Measurements from ENCODE around the gene JPT2. TPM values are rescaled to one million over a fixed set of nuclear protein-coding genes. Genes with fewer than 3 reads are reported as not detected.

JPT2 gene
- total and polyA plus RNA-seq, 5 experiments from 2014 or later, result 9.1 to 36.2 (median 10.3) TPM

DNA sequence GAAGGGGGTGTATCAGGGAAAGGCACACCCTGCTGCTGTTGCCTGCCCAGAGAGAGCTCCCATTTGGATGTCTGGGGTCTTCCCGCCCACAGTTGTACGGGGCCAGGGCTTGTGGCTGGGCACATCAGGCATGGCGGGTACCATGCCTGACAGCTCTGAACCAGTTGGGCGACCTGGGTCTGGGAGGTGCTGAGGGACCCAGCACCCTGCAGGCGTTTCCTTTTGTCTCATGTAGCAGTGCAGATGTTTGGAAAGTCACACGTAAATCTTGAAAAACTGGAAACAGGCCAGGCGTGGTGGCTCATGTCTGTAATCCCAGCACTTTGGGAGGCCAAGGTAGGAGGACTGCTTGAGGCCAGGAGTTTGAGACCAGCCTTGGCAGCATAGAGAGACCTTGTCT lies 8.4 kb upstream of the JPT2 start:
- DNase-seq (no peak), ATAC-seq (no peak)
- H3K4me1 Mint-ChIP-seq, result peaks cover 0 to 5% (median 0%) of the 10 kb centered on the region in 4 donors
- H3K36me3 Mint-ChIP-seq, result peaks cover 0 to 80% (median 17%) of the 10 kb centered on the region in 3 donors
- H3K27ac Mint-ChIP-seq, result no peak overlapping the region
- no peaks in the 10 kb centered on the region for H3K9me3 Mint-ChIP-seq
- no peaks in the 10 kb centered on the region for H3K27me3 Mint-ChIP-seq
- no peak overlapping the region for H3K4me3 Mint-ChIP-seq
- POLR2A ChIA-PET, result no interaction called here

DNA sequence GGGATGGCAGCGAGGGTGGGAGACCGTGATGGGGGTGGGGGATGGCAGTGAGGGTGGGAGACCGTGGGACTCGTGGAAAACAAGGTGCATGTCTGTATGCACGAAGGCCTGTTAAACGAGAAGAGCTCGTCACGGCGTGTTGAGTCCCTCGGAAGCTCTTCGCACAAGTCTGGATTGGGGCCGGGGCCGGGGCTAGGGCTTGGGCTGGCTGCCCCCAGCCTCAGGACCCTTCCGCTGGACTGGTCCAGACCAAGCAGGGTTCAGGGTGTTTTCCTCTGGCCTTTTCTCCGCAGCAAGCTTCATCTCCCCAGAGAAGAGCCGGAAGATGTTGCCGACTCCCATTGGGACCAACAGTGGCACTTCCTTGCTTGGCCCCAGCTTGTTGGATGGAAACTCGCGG lies 7.7 kb upstream of the JPT2 start:
- no peak overlapping the region for H3K27ac Mint-ChIP-seq
- peaks cover 0 to 5% (median 0%) of the 10 kb centered on the region in 4 donors for H3K4me1 Mint-ChIP-seq
- POLR2A ChIA-PET, result no interaction called here
- H3K4me3 Mint-ChIP-seq, result no peak overlapping the region
- no peak for DNase-seq
- no peaks in the 10 kb centered on the region for H3K27me3 Mint-ChIP-seq
- ATAC-seq, result no peak
- no peaks in the 10 kb centered on the region for H3K9me3 Mint-ChIP-seq
- H3K36me3 Mint-ChIP-seq, result peaks cover 0 to 80% (median 17%) of the 10 kb centered on the region in 3 donors

DNA sequence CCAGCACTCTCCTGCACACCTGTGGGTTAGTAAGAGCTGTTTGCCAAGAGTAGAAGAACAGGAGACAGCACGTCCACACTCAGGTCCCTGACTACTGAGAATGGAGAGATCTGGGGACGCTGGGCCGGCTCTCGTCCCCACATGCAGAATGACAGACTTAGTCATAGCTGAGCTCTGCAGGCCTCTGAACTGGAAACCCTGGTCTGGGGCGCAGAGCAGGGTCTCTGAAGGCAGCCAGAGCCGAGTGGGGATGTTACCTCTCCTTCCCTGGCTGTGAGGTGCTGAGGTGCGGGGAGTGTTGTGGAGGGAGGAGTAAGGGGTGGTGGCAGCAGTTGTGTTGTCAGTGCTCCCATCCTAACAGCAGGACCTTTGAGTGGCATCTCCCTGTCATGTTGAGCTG lies 7.2 kb upstream of the JPT2 start:
- H3K9me3 Mint-ChIP-seq, result no peaks in the 10 kb centered on the region
- H3K27ac Mint-ChIP-seq, result peak overlapping the region in 1 of 10 donors; percentile 62
- no peak for ATAC-seq
- H3K4me3 Mint-ChIP-seq, result no peak overlapping the region
- H3K27me3 Mint-ChIP-seq, result no peaks in the 10 kb centered on the region
- H3K4me1 Mint-ChIP-seq, result peaks cover 0 to 5% (median 0%) of the 10 kb centered on the region in 4 donors
- DNase-seq, result no peak
- H3K36me3 Mint-ChIP-seq, result peaks cover 0 to 77% (median 16%) of the 10 kb centered on the region in 3 donors
- POLR2A ChIA-PET, result no interaction called here

DNA sequence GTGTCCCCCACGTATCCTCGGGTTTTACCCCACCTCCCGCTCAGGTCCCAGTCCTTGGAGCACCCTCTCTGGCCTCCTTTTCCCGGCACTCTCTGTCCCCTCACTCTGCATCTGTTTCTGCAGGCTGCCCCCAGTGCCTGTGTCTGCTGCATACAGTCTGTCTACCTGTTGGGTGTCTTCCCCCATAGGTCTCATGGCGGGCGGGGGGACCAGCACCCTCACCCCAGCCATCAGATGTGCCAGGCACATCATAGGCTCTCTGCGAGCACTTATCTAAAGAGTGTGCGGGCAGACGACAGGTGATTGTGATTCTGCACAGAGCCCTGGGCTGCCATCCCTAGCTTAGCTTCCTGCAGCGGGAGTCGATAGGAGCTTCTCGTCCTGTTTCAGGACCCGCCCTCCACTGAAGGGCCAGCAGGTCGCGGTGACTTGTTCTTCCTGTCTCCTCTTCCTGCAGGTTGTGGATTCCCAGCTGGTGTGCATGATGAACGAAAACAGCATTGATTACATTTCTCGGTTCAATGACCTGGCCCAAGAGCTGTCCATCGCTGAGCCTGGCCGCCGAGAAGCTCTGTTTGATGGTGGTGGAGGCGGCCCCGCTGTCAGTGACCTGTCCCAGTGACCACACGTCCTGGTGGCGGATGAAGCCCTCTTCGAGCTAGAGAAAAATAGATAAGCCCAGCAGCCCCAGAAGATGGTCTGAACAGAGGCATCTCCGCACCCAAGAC lies 4.5 kb upstream of the JPT2 start:
- POLR2A ChIA-PET, result no interaction called here
- DNase-seq (no peak), ATAC-seq (no peak)
- H3K36me3 Mint-ChIP-seq, result peaks cover 0 to 62% (median 9%) of the 10 kb centered on the region in 3 donors
- H3K4me3 Mint-ChIP-seq, result no peak overlapping the region
- H3K27me3 Mint-ChIP-seq, result no peaks in the 10 kb centered on the region
- H3K9me3 Mint-ChIP-seq, result no peaks in the 10 kb centered on the region
- H3K4me1 Mint-ChIP-seq, result peaks cover 6 to 13% (median 8%) of the 10 kb centered on the region in 4 donors
- H3K27ac Mint-ChIP-seq, result peak overlapping the region in 1 of 10 donors; percentile 71

DNA sequence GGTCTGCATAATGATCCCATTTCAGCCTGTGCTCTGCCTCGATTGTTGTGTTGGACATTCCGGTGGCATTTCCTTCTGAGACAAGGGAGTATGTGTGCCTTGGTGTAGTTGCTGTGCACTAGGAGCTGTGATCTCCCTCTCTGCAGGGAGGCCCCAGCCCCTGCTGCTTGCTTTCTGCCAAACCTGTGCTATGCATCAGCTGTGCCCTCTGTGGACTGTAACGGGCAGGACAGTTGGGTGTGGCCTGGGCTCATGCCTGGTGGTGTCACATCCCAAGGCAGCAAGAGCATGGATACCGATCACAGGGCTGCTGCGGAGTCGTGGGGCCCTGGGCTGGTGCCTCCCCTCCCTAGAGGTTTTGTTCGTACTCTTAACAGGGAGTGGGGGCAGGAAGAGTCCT lies 3.8 kb upstream of the JPT2 start:
- POLR2A ChIA-PET, result no interaction called here
- no peaks in the 10 kb centered on the region for H3K27me3 Mint-ChIP-seq
- peaks cover 0 to 55% (median 9%) of the 10 kb centered on the region in 3 donors for H3K36me3 Mint-ChIP-seq
- H3K9me3 Mint-ChIP-seq, result no peaks in the 10 kb centered on the region
- peaks cover 13 to 20% (median 14%) of the 10 kb centered on the region in 4 donors for H3K4me1 Mint-ChIP-seq
- H3K27ac Mint-ChIP-seq, result peak overlapping the region in 1 of 10 donors; percentile 71
- DNase-seq (no peak), ATAC-seq (no peak)
- no peak overlapping the region for H3K4me3 Mint-ChIP-seq

DNA sequence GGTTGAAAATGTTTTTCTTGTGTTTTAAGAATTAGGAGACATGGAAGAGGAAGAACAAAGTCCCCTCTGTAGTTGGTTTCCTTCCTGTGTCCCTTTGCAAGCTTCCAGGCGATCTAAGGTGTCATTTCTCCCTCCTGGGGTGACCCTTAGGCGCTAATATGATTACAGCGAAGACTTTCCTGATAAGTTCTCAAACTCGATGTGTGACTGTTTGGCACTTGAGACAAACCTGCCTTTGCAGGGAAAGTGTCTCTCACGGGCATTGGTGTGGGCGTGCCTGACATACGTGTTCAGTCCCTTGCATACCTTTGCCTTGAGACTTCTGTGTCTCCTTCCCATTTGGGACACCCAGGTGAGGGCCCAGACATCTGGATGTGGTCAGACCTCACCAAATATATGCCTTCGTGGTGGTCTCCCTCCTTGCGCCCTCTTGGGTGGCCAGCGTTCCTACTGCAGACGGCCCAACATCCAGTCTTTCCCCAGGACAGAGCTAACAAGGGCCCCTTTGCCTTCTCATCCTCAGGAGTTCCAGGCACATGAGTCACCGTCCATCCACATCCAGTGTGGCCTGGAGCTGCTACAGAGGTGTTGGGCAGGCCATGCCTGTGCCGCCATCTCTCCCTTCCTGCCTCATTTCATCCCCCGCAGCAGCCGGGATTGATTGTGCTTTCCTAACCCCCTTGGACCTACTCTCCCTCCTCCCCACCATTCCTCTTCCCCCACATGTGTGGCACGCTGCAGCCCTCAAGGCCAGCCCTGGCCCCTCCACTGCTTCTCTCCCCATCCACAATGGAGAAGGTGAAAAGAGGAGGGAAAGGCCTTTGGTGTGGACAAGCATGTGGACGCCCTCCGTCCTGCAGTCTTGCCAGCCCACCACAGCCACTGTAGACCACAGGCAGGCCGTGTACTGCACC lies 3.1 kb upstream of the JPT2 start:
- ATAC-seq, result no peak
- POLR2A ChIA-PET, result no interaction called here
- Mint-ChIP-seq H3K27ac (no peak overlapping the region), H3K4me1 (peaks cover 13 to 20% (median 20%) of the 10 kb centered on the region in 4 donors), H3K9me3 (no peaks in the 10 kb centered on the region), H3K27me3 (no peaks in the 10 kb centered on the region), H3K4me3 (no peak overlapping the region), H3K36me3 (peaks cover 0 to 48% (median 9%) of the 10 kb centered on the region in 3 donors)
- no peak for DNase-seq

DNA sequence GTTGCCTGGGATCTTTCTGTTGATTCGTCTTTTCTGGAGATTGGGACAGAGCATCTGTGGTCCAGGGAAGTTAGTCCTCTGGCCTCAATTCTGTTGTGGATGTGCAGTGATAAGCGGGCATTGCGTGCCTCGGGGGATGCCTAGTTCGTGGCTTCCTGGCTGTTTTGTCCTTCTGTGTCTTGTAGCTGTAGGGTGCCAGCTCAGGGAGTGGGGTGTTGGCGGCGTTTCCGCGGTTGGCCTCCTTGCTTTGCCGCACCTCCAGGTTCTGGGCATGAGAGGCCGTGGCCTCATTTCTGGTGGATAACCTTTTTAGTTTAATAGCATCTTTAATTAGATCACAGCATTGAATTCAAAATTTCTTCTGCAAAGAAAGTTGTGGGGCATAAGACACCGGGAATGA lies 1.4 kb upstream of the JPT2 start:
- H3K27ac Mint-ChIP-seq, result peak overlapping the region in 5 of 10 donors; percentile 21 to 86 (median 44)

DNA sequence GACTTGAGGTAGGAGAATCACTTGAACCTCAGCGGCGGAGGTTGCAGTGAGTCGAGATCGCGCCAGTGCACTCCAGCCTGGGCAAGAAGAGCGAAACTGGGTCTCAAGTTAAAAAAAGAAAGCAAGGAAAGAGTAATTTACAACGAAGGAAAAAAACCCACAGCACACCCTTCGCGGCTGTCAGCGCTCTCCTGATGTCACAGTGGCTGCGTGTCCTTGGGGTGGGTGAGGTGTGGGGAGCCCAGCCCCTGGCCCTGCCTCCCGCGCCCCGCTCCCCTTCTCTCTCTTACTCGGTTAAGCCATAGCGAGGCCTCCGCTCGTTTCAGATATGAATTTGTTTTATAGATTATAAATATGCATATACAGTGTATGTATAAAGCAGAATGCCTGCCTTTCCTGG lies 740 bp upstream of the JPT2 start:
- no peaks in the 10 kb centered on the region for H3K9me3 Mint-ChIP-seq
- H3K4me1 Mint-ChIP-seq, result peaks cover 17 to 38% (median 30%) of the 10 kb centered on the region in 4 donors
- ATAC-seq (no peak), DNase-seq (peak in 2 of 10 donors; percentile 5 to 13)
- peaks cover 0 to 25% (median 4%) of the 10 kb centered on the region in 3 donors for H3K36me3 Mint-ChIP-seq
- POLR2A ChIA-PET, result interaction anchor here (0.7 to 2.5 kb wide), 10 partner anchors 9 to 257 kb away, joined by 3 to 28 read pairs (median 4); partner anchors contain the start of genes MAPK8IP3, NUBP2, SPSB3 and TELO2
- peak overlapping the region; percentile 15 to 79 (median 59) for H3K4me3 Mint-ChIP-seq
- H3K27me3 Mint-ChIP-seq, result no peaks in the 10 kb centered on the region
- peak overlapping the region in 8 of 10 donors; percentile 14 to 87 (median 80) for H3K27ac Mint-ChIP-seq

More for the DNA sequence above, 1.4 kb upstream of the JPT2 start:
- no peaks in the 10 kb centered on the region for H3K27me3 Mint-ChIP-seq
- DNase-seq, result no peak
- peak overlapping the region in 7 of 10 donors; percentile 11 to 79 (median 69) for H3K4me3 Mint-ChIP-seq
- no peaks in the 10 kb centered on the region for H3K9me3 Mint-ChIP-seq
- H3K36me3 Mint-ChIP-seq, result peaks cover 0 to 32% (median 4%) of the 10 kb centered on the region in 3 donors
- ATAC-seq, result no peak
- peaks cover 16 to 33% (median 29%) of the 10 kb centered on the region in 4 donors for H3K4me1 Mint-ChIP-seq
- POLR2A ChIA-PET, result interaction anchor here (0.6 to 1.7 kb wide), 3 partner anchors 27 to 256 kb away, joined by 3 read pairs; partner anchors contain the start of gene UQCC4

DNA sequence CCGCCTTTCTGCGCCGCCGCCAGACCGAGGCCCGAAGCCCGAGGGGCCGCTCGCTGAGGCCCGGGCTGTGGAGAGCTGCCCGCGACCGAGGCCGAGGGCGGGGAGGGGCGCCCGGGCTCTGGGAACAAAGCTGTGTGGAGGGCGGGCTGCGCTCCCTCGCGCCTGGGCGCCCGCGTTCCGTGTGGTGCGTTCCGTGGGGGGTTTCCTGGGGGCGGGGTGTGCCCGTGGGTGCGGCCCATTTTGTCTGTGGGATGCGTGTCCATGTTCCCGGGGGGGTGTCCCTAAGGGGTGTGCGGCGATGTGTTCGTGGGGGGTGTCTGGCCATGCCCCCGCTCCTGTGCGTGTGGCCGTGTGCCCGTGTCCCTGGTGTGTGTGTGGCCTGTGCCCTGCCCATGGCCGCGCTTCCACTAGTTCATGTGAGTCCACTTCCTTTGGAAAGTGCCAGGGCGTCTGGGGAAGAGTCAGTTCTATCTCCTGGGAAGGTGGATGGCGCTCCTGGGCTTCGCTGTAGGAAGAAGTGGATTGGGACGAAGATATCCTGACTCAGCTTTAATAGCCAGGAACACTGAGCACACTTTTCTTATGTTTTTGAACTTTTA lies 520 bp downstream of the JPT2 start:
- Mint-ChIP-seq H3K4me3 (peak overlapping the region; percentile 79 to 91 (median 85)), H3K27me3 (no peaks in the 10 kb centered on the region), H3K4me1 (peaks cover 14 to 41% (median 30%) of the 10 kb centered on the region in 4 donors), H3K36me3 (peaks cover 0 to 20% (median 0%) of the 10 kb centered on the region in 3 donors), H3K9me3 (no peaks in the 10 kb centered on the region), H3K27ac (peak overlapping the region; percentile 55 to 93 (median 82))
- POLR2A ChIA-PET, result interaction anchor here (0.9 to 2.5 kb wide), 11 partner anchors 10 to 286 kb away, joined by 3 to 28 read pairs (median 4); partner anchors contain the start of genes MAPK8IP3, NME3, NUBP2 and RPS2
- ATAC-seq (peak; percentile 30 to 42), DNase-seq (peak in 9 of 10 donors; percentile 13 to 70 (median 43))

DNA sequence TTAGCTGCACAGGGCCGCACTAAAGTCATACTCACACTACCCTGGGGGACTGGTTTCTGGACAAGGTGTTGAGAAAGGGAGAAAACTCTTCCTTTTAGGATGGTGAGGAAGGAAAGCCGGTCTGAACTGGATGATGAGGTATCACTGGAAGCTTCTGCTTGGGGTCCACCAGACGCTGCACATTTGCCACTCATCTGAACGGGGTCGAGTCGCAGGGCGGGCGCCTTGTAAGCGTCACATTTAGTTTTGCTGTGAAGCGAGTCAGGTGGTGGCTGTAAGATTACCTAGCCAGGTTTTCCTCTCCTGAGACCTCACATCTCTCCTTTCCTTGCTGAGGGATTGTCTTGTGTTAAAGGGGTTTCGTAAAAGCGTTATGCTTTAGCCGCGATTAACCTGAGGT lies 2.3 kb downstream of the JPT2 start:
- H3K27me3 Mint-ChIP-seq, result no peaks in the 10 kb centered on the region
- ATAC-seq (no peak), DNase-seq (no peak)
- POLR2A ChIA-PET, result no interaction called here
- H3K4me3 Mint-ChIP-seq, result peak overlapping the region in 7 of 10 donors; percentile 15 to 55 (median 26)
- peaks cover 0 to 10% (median 0%) of the 10 kb centered on the region in 3 donors for H3K36me3 Mint-ChIP-seq
- peak overlapping the region in 1 of 10 donors; percentile 56 for H3K27ac Mint-ChIP-seq
- no peaks in the 10 kb centered on the region for H3K9me3 Mint-ChIP-seq
- peaks cover 17 to 45% (median 30%) of the 10 kb centered on the region in 4 donors for H3K4me1 Mint-ChIP-seq

DNA sequence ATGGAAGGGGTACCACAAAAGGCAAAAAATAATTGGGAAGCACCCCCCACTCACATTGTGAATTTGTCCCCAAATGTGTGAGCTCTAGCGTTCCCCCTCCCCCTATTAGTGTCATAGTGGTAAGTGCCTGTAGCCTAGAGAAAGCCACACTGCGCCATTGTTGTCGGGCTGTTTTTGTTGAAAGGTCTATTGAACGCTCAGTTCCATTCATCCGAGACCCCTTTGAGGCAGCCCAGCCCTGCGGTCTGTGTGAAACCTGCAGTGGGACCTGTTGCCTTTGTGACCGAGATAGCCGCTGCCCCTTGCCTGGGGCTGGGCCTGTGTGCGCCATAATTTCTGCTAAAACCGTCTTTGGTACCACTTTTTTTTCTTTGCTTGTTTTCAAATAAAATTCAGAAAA lies 3.0 kb downstream of the JPT2 start:
- no peak for DNase-seq
- POLR2A ChIA-PET, result interaction anchor here (0.7 kb wide), 1 partner anchor 173 kb away, joined by 3 read pairs; no protein-coding TSS in a partner anchor
- H3K4me3 Mint-ChIP-seq, result peak overlapping the region in 3 of 10 donors; percentile 10 to 50 (median 24)
- peak overlapping the region in 2 of 10 donors; percentile 11 to 40 for H3K27ac Mint-ChIP-seq
- peaks cover 0 to 16% (median 0%) of the 10 kb centered on the region in 3 donors for H3K36me3 Mint-ChIP-seq
- no peaks in the 10 kb centered on the region for H3K27me3 Mint-ChIP-seq
- no peak for ATAC-seq
- peaks cover 17 to 45% (median 30%) of the 10 kb centered on the region in 4 donors for H3K4me1 Mint-ChIP-seq
- H3K9me3 Mint-ChIP-seq, result no peaks in the 10 kb centered on the region

Data from naive thymus-derived CD8-positive, alpha-beta T cell (primary cell).